ENCODE measurements around the gene FARP1.

Gene FARP1

DNA sequence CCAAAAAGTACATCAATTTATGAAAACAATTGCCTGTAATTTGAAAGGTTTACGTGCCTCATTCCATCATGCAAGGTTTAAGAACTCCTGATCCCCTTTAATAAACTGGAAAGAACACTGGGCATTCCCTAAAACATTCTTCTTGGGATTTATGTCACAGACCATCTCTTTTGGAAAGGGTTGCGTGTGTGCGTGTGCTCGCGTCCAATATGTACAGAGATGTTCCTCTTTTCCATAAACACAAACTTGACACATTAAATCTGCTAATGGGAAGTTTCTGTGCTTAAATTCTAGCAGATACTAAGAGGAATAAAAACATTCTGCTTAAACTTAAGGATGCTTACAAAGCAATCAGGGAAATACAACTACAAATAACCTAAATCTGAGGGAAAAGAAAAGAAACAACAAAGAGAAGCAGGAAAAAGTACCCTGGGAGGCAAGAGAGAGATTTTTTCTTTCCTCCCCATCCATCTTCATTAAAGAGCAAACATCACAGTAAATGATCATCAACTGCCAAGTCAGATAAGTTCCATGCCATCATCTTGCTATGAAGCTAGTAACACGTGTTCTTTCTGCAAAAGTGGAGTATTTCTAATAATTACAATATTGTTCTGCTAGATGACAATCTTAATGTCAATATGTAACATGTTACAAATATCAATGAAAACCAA, 350.3 kb downstream of the FARP1 start:
- Histone ChIP-seq H3K4me2 (no peak overlapping the region), H3K9ac (no peak overlapping the region), H3K4me1 (ENCODE audit: low read depth, poor library complexity, severe bottlenecking) (peaks cover 50% of the 10 kb centered on the region), H2AFZ (ENCODE audit: low read depth) (no peak overlapping the region), H3K79me2 (ENCODE audit: insufficient read depth, low read depth) (peaks cover 19% of the 10 kb centered on the region), H3K36me3 (ENCODE audit: insufficient read depth) (no peaks in the 10 kb centered on the region), H3K4me3 (IDR thresholded peaks at IDR 0.05; ENCODE audit: insufficient read depth, low read depth, low read length) (no peak overlapping the region), H3K27ac (no peak overlapping the region), H4K20me1 (ENCODE audit: insufficient read depth) (0 out of 2 replicates have a peak, but pooled peaks cover 10% of the 10 kb centered on the region), H3K27me3 (ENCODE audit: insufficient read depth, low read depth) (no peaks in the 10 kb centered on the region)
- TF ChIP-seq, protein P1, sequence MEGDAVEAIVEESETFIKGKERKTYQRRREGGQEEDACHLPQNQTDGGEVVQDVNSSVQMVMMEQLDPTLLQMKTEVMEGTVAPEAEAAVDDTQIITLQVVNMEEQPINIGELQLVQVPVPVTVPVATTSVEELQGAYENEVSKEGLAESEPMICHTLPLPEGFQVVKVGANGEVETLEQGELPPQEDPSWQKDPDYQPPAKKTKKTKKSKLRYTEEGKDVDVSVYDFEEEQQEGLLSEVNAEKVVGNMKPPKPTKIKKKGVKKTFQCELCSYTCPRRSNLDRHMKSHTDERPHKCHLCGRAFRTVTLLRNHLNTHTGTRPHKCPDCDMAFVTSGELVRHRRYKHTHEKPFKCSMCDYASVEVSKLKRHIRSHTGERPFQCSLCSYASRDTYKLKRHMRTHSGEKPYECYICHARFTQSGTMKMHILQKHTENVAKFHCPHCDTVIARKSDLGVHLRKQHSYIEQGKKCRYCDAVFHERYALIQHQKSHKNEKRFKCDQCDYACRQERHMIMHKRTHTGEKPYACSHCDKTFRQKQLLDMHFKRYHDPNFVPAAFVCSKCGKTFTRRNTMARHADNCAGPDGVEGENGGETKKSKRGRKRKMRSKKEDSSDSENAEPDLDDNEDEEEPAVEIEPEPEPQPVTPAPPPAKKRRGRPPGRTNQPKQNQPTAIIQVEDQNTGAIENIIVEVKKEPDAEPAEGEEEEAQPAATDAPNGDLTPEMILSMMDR (conservative IDR thresholded peaks at IDR 0.05; ENCODE audit: low read depth, low read length) = no peak

DNA sequence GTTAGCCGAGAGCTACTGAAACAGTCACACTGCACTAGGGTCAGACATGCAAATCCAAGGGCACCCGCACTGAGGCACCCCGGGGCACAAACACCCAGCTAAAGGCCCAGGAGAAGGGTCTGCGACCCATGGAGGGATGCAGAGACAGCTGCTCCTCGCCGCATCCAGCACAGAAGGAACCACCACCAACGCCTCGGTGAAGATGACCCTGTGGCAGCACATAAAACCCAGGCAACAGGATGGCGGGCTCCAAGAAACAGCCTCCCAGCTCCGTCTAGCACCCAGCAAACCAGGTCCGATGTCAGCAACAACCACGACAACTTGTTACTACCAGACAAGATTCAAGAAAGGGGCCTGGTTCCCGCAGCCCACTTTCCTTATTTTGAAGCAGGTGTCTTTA, 351.9 kb downstream of the FARP1 start:
- H3K79me2 ChIP-seq (ENCODE audit: insufficient read depth, low read depth) = peaks cover 18% of the 10 kb centered on the region
- 0 out of 2 replicates have a peak, but pooled peaks cover 6% of the 10 kb centered on the region for H4K20me1 ChIP-seq (ENCODE audit: insufficient read depth)

DNA sequence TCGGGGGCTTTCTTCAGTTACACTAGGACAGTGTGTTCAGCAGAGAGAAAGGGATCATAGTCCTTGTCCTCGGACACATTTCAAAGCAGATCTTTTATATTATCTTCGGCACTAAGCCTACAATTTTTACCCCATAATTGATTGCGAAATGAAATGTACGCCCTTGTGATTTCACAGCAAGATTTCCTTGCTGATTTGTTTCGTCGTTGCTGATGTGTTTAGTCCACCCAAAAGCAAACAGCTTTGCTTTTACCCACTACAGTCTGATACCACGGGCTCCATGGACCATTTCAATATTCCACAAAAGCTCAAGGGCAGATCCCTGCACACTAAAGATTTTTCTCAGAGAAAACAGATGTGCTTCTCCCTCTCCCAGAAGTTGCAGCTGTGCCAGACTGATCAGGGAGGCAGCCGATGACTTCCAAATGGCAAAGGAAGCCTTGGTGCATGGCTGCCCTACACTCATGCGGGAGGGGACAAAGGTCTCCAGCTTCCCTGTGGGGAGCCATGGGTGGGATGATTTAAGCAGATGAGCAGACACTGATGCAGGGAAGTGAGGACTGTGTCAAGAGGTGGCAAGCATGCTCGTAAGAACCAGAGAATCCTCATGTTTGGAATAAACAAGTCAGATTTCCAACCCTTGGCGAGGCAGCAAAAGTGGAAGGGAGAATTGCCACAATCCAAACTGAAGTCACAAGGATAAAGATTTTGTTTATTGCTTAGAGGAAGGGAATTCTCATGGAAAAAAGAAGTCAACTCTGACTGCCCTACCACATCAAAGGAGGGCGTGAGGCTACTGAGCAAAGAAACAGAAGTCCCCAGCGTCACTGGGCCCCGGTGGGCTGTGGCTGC, 353.0 kb downstream of the FARP1 start:
- Histone ChIP-seq H3K4me1 (ENCODE audit: low read depth, poor library complexity, severe bottlenecking) (peaks cover 23% of the 10 kb centered on the region), H3K4me2 (no peak overlapping the region), H2AFZ (ENCODE audit: low read depth) (no peak overlapping the region), H3K36me3 (ENCODE audit: insufficient read depth) (no peaks in the 10 kb centered on the region), H3K27me3 (ENCODE audit: insufficient read depth, low read depth) (no peaks in the 10 kb centered on the region), H4K20me1 (ENCODE audit: insufficient read depth) (0 out of 2 replicates have a peak, but pooled peaks cover 3% of the 10 kb centered on the region), H3K27ac (no peak overlapping the region), H3K4me3 (IDR thresholded peaks at IDR 0.05; ENCODE audit: insufficient read depth, low read depth, low read length) (no peak overlapping the region), H3K9ac (no peak overlapping the region), H3K79me2 (ENCODE audit: insufficient read depth, low read depth) (peaks cover 13% of the 10 kb centered on the region; the same call in 1 of the 2 replicates)
- TF ChIP-seq, protein P1 (conservative IDR thresholded peaks at IDR 0.05; ENCODE audit: low read depth, low read length) = no peak

More for the DNA sequence above, 351.9 kb downstream of the FARP1 start:
- H3K4me1 ChIP-seq (ENCODE audit: low read depth, poor library complexity, severe bottlenecking) = peaks cover 34% of the 10 kb centered on the region
- no peak overlapping the region for H3K27ac ChIP-seq
- H3K27me3 ChIP-seq (ENCODE audit: insufficient read depth, low read depth) = no peaks in the 10 kb centered on the region
- no peaks in the 10 kb centered on the region for H3K36me3 ChIP-seq (ENCODE audit: insufficient read depth)
- H3K4me3 ChIP-seq (IDR thresholded peaks at IDR 0.05; ENCODE audit: insufficient read depth, low read depth, low read length) = no peak overlapping the region
- TF ChIP-seq, protein P1 (conservative IDR thresholded peaks at IDR 0.05; ENCODE audit: low read depth, low read length) = no peak
- no peak overlapping the region for H2AFZ ChIP-seq (ENCODE audit: low read depth)
- H3K9ac ChIP-seq = no peak overlapping the region
- H3K4me2 ChIP-seq = no peak overlapping the region

DNA sequence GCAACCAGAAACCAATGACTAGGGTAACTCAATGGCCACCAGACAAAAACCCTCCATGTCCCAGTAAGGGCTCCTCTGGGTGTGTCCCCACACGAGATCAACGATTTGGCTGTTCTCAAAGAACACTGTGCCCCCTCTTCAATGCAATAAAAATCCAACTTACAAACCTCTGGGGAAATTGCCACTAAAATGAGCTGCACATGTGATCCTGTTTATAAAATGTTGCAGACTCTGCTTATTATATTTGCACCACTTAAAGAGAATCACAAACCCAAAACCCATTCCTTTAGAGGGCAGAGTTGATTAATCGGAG, 353.5 kb downstream of the FARP1 start:
- no peak overlapping the region for H3K27ac ChIP-seq
- H2AFZ ChIP-seq (ENCODE audit: low read depth) = no peak overlapping the region
- no peaks in the 10 kb centered on the region for H3K27me3 ChIP-seq (ENCODE audit: insufficient read depth, low read depth)
- H4K20me1 ChIP-seq (ENCODE audit: insufficient read depth) = 0 out of 2 replicates have a peak, but pooled peaks cover 3% of the 10 kb centered on the region
- no peak overlapping the region for H3K4me2 ChIP-seq
- no peaks in the 10 kb centered on the region for H3K36me3 ChIP-seq (ENCODE audit: insufficient read depth)
- no peak overlapping the region for H3K9ac ChIP-seq
- TF ChIP-seq, protein P1 (conservative IDR thresholded peaks at IDR 0.05; ENCODE audit: low read depth, low read length) = no peak
- peaks cover 17% of the 10 kb centered on the region for H3K4me1 ChIP-seq (ENCODE audit: low read depth, poor library complexity, severe bottlenecking)
- peaks cover 13% of the 10 kb centered on the region; the same call in 1 of the 2 replicates for H3K79me2 ChIP-seq (ENCODE audit: insufficient read depth, low read depth)
- no peak overlapping the region for H3K4me3 ChIP-seq (IDR thresholded peaks at IDR 0.05; ENCODE audit: insufficient read depth, low read depth, low read length)
